ENCODE results near the gene PCBD2.
A peak's percentile ranks its signal among the peaks of the same experiment; 100 is the strongest.
"Not testable (repeated sequence)": the region's sequence is repeated elsewhere in the genome, so short reads cannot be mapped to it uniquely, and the experiment has no call there.

PCBD2 gene

GRCh38 chr5:134910752-134911151, 5.8 kb downstream of the PCBD2 start:
- not testable (repeated sequence) for DNase-seq

GRCh38 chr5:134911285-134912206, 6.6 kb downstream of the PCBD2 start:
- no peak for DNase-seq

GRCh38 chr5:134913254-134913653, 8.3 kb downstream of the PCBD2 start:
- no peak for DNase-seq

GRCh38 chr5:134913795-134914194, 8.9 kb downstream of the PCBD2 start:
- no peak for DNase-seq

- no peak for DNase-seq
Measured at GRCh38 chr5:134917070-134917815, 12.3 kb downstream of the PCBD2 start.

GRCh38 chr5:134918861-134919260, 13.9 kb downstream of the PCBD2 start:
- no peak for DNase-seq

GRCh38 chr5:134920848-134921575, 16.1 kb downstream of the PCBD2 start:
- DNase-seq, result peak; percentile 49

- no peak for DNase-seq
Measured at GRCh38 chr5:134932508-134932907, 27.6 kb downstream of the PCBD2 start.

- DNase-seq, result no peak
Measured at GRCh38 chr5:134934202-134934601, 29.3 kb downstream of the PCBD2 start.

GRCh38 chr5:134935711-134936602, 31.0 kb downstream of the PCBD2 start:
- DNase-seq, result peak; percentile 39

GRCh38 chr5:134937526-134937925, 32.6 kb downstream of the PCBD2 start:
- no peak for DNase-seq

GRCh38 chr5:134938030-134938429, 33.1 kb downstream of the PCBD2 start:
- no peak for DNase-seq

- no peak for DNase-seq
Measured at GRCh38 chr5:134939500-134939899, 34.6 kb downstream of the PCBD2 start.

- peak; percentile 39 for DNase-seq
Measured at GRCh38 chr5:134943547-134943946, 38.6 kb downstream of the PCBD2 start.

- no peak for DNase-seq
Measured at GRCh38 chr5:134944630-134945029, 39.7 kb downstream of the PCBD2 start.

- DNase-seq, result peak; percentile 3
Measured at GRCh38 chr5:134945041-134945440, 40.1 kb downstream of the PCBD2 start.

GRCh38 chr5:134948911-134949310, 44.0 kb downstream of the PCBD2 start:
- DNase-seq, result no peak

GRCh38 chr5:134949316-134949715, 44.4 kb downstream of the PCBD2 start:
- DNase-seq, result no peak

- no peak for DNase-seq
Measured at GRCh38 chr5:134957920-134958608, 53.1 kb downstream of the PCBD2 start.

GRCh38 chr5:134958755-134959154, 53.8 kb downstream of the PCBD2 start:
- no peak for DNase-seq

GRCh38 chr5:134963098-134963497, 58.2 kb downstream of the PCBD2 start:
- no peak for DNase-seq

Measured in DMS79 treated with DMSO at 0.1 percent for 48 hours (cell line).